HL-60 (cell line): ENCODE measurements around the gene LIMA1.

Source experiments
- CTCF ChIP-seq: IDR thresholded peaks from one replicate; pipeline ENCODE4 v1.5.1; 2011; ENCODE audit warnings: low read length, control low read depth, inconsistent platforms; ENCODE audit not compliant: insufficient read depth
- POLR2AphosphoS5 ChIP-seq: IDR thresholded peaks from 2 replicates; pipeline ENCODE4 v1.6.1; 2012; ENCODE audit warnings: low read depth

- TF ChIP-seq POLR2AphosphoS5 (no peak), CTCF (no peak)
Observed at GRCh38 chr12:50217202-50217601, 66.1 kb downstream of the LIMA1 start.
